SK-N-SH treated with all-trans-retinoic acid at 6 μM for 48 hours (cell line): ENCODE data around the gene RRP12.

Source experiments
- ATAC-seq: fragments of 200-7000 bp; cut with Tn5 transposase; 3 replicates; pipeline ENCODE4 v1.9.1; 2020; ENCODE audit warnings: mild to moderate bottlenecking, moderate library complexity
- ARNTL ChIP-seq: fragments of 450-650 bp; formaldehyde crosslinking; IDR thresholded peaks from 2 replicates; pipeline ENCODE4 v1.5.0; 2020; ENCODE audit warnings: low read depth, mild to moderate bottlenecking, moderate library complexity, borderline replicate concordance
- BACH2 ChIP-seq: fragments of 250-450 bp; sonication (Bioruptor Pico); IDR thresholded peaks from 2 replicates; pipeline ENCODE4 v1.9.0; 2021; ENCODE audit warnings: mild to moderate bottlenecking, borderline replicate concordance
- CREB5 ChIP-seq: fragments of 250-450 bp; sonication (Bioruptor Pico); IDR thresholded peaks from 2 replicates; pipeline ENCODE4 v1.5.1; 2020; ENCODE audit warnings: low read depth, mild to moderate bottlenecking, moderate library complexity
- CSDC2 ChIP-seq: fragments of 250-450 bp; sonication (Bioruptor Pico); IDR thresholded peaks from 2 replicates; pipeline ENCODE4 v1.5.0; 2020; ENCODE audit warnings: mild to moderate bottlenecking, moderate library complexity
- ESRRG ChIP-seq: fragments of 250-450 bp; sonication (Bioruptor Pico); IDR thresholded peaks from 2 replicates; pipeline ENCODE4 v1.6.1; 2021; ENCODE audit warnings: mild to moderate bottlenecking
- GLIS3 ChIP-seq: fragments of 250-450 bp; sonication (Bioruptor Pico); IDR thresholded peaks from 2 replicates; pipeline ENCODE4 v1.5.0; 2020; ENCODE audit warnings: mild to moderate bottlenecking, moderate library complexity
- OSR1 ChIP-seq: fragments of 250-450 bp; sonication (Bioruptor Pico); IDR thresholded peaks from 2 replicates; pipeline ENCODE4 v1.8.0; 2022; ENCODE audit warnings: moderate library complexity, mild to moderate bottlenecking, inconsistent platforms
- PATZ1 ChIP-seq: fragments of 250-450 bp; sonication (Bioruptor Pico); IDR thresholded peaks from 2 replicates; pipeline ENCODE4 v1.8.0; 2020; ENCODE audit warnings: mild to moderate bottlenecking, moderate library complexity, borderline replicate concordance
- POU6F1 ChIP-seq: fragments of 250-450 bp; sonication (Bioruptor Pico); IDR thresholded peaks from 2 replicates; pipeline ENCODE4 v1.8.0; 2021; ENCODE audit warnings: low read depth, mild to moderate bottlenecking, moderate library complexity, borderline replicate concordance
- SNAI2 ChIP-seq: fragments of 250-450 bp; sonication (Bioruptor Pico); IDR thresholded peaks from 2 replicates; pipeline ENCODE4 v1.5.0; 2020; ENCODE audit warnings: mild to moderate bottlenecking, moderate library complexity
- TCF4 ChIP-seq: fragments of 250-450 bp; sonication (Bioruptor Pico); IDR thresholded peaks from 2 replicates; pipeline ENCODE4 v1.8.0; 2021; ENCODE audit warnings: mild to moderate bottlenecking, moderate library complexity, borderline replicate concordance
- TOX ChIP-seq: fragments of 250-450 bp; sonication (Bioruptor Pico); IDR thresholded peaks from 2 replicates; pipeline ENCODE4 v1.8.0; 2021; ENCODE audit warnings: mild to moderate bottlenecking, moderate library complexity, borderline replicate concordance
- TSHZ2 ChIP-seq: fragments of 250-450 bp; sonication (Bioruptor Pico); IDR thresholded peaks from 2 replicates; pipeline ENCODE4 v1.5.0; 2020; ENCODE audit warnings: mild to moderate bottlenecking, moderate library complexity
- ZC3H10 ChIP-seq: fragments of 250-450 bp; sonication (Bioruptor Pico); IDR thresholded peaks from 2 replicates; pipeline ENCODE4 v1.5.1; 2021; ENCODE audit warnings: mild to moderate bottlenecking, moderate library complexity
- ZFP3 ChIP-seq: fragments of 250-450 bp; sonication (Bioruptor Pico); IDR thresholded peaks from 2 replicates; pipeline ENCODE4 v1.5.0; 2020; ENCODE audit warnings: mild to moderate bottlenecking, moderate library complexity
- ZFP30 ChIP-seq: fragments of 450-650 bp; formaldehyde crosslinking; IDR thresholded peaks from 2 replicates; pipeline ENCODE4 v1.5.0; 2022; ENCODE audit warnings: mild to moderate bottlenecking, moderate library complexity
- ZNF70 ChIP-seq: fragments of 450-650 bp; formaldehyde crosslinking; IDR thresholded peaks from 2 replicates; pipeline ENCODE4 v1.5.0; 2020; ENCODE audit warnings: mild to moderate bottlenecking, moderate library complexity
- ZNF8 ChIP-seq: fragments of 450-650 bp; formaldehyde crosslinking; IDR thresholded peaks from 2 replicates; pipeline ENCODE4 v1.5.0; 2020; ENCODE audit warnings: mild to moderate bottlenecking, moderate library complexity

The RRP12 gene

GRCh38 chr10:97321032-97321803 is 79.9 kb downstream of the RRP12 start:
- no peak for ATAC-seq
- no peak for TF ChIP-seq ZFP3 (CRISPR knock-in tag)
- no peak for TF ChIP-seq ZFP30 (CRISPR knock-in tag)
- TF ChIP-seq ZNF70 (CRISPR knock-in tag), result no peak
- TF ChIP-seq TCF4 (CRISPR knock-in tag), result no peak
- no peak for TF ChIP-seq SNAI2 (CRISPR knock-in tag)
- TF ChIP-seq TSHZ2 (CRISPR knock-in tag), result no peak
- TF ChIP-seq CSDC2 (CRISPR knock-in tag), result no peak
- no peak for TF ChIP-seq BACH2
- TF ChIP-seq OSR1 (CRISPR knock-in tag), result no peak
- no peak for TF ChIP-seq ARNTL (CRISPR knock-in tag)
- TF ChIP-seq POU6F1, result no peak
- TF ChIP-seq ZC3H10, result no peak
- no peak for TF ChIP-seq ESRRG (CRISPR knock-in tag)
- TF ChIP-seq TOX (CRISPR knock-in tag), result no peak
- no peak for TF ChIP-seq GLIS3 (CRISPR knock-in tag)

GRCh38 chr10:97320480-97321031 is 80.6 kb downstream of the RRP12 start:
- ATAC-seq, result no peak
- TF ChIP-seq ZC3H10 (no peak), TCF4 (CRISPR knock-in tag) (no peak), ZFP3 (CRISPR knock-in tag) (no peak)

- TF ChIP-seq CREB5 (CRISPR knock-in tag) (no peak), PATZ1 (CRISPR knock-in tag) (no peak), ZNF8 (no peak), SNAI2 (CRISPR knock-in tag) (no peak)
- ATAC-seq, result peak; percentile 47
Observed at GRCh38 chr10:97319671-97320479, 81.3 kb downstream of the RRP12 start.
